GM19467 (cell line): ENCODE measurements around the gene FOXP4.
"Not testable (repeated sequence)": the region's sequence is repeated elsewhere in the genome, so short reads cannot be mapped to it uniquely, and the experiment has no call there.

Source experiments
- ATAC-seq: cut with Tn5 transposase; IDR thresholded peaks from one replicate; pipeline ENCODE4 v1.9.1; 2021; ENCODE audit warnings: mild to moderate bottlenecking, moderate library complexity; ENCODE audit not compliant: unreplicated experiment

FOXP4 gene

GRCh38 chr6:41598670-41599014, 52.5 kb downstream of the FOXP4 start:
- ATAC-seq = no peak

- no peak for ATAC-seq
Measured at GRCh38 chr6:41599015-41599851, 53.1 kb downstream of the FOXP4 start.

- no peak for ATAC-seq
Measured at GRCh38 chr6:41599852-41600445, 53.8 kb downstream of the FOXP4 start.

- no peak for ATAC-seq
Measured at GRCh38 chr6:41600499-41601247, 54.5 kb downstream of the FOXP4 start.

- ATAC-seq = no peak
Measured at GRCh38 chr6:41601248-41601549, 55.0 kb downstream of the FOXP4 start.

GRCh38 chr6:41602422-41602743, 56.2 kb downstream of the FOXP4 start:
- ATAC-seq = no peak

GRCh38 chr6:41602864-41603608, 56.9 kb downstream of the FOXP4 start:
- no peak for ATAC-seq

- ATAC-seq = no peak
Measured at GRCh38 chr6:41604006-41604405, 57.8 kb downstream of the FOXP4 start.

GRCh38 chr6:41605649-41606048, 59.5 kb downstream of the FOXP4 start:
- ATAC-seq = no peak

- ATAC-seq = no peak
Measured at GRCh38 chr6:41607036-41607435, 60.9 kb downstream of the FOXP4 start.

- ATAC-seq = no peak
Measured at GRCh38 chr6:41607736-41608135, 61.6 kb downstream of the FOXP4 start.

- ATAC-seq = no peak
Measured at GRCh38 chr6:41608443-41609151, 62.4 kb downstream of the FOXP4 start.

GRCh38 chr6:41614715-41615114, 68.5 kb downstream of the FOXP4 start:
- no peak for ATAC-seq

GRCh38 chr6:41615311-41615710, 69.1 kb downstream of the FOXP4 start:
- no peak for ATAC-seq

- ATAC-seq = no peak
Measured at GRCh38 chr6:41618598-41618997, 72.4 kb downstream of the FOXP4 start.

GRCh38 chr6:41619193-41619592, 73.0 kb downstream of the FOXP4 start:
- ATAC-seq = not testable (repeated sequence)

- no peak for ATAC-seq
Measured at GRCh38 chr6:41621367-41621766, 75.2 kb downstream of the FOXP4 start.

GRCh38 chr6:41621802-41622201, 75.6 kb downstream of the FOXP4 start:
- ATAC-seq = no peak

- no peak for ATAC-seq
Measured at GRCh38 chr6:41622206-41622988, 76.2 kb downstream of the FOXP4 start.

- no peak for ATAC-seq
Measured at GRCh38 chr6:41623330-41623729, 77.1 kb downstream of the FOXP4 start.
